BLaER1 (cell line): ENCODE results near the gene MRPL10.

Experiments
- H3K27ac ChIP-seq: shearing (Covaris generic); formaldehyde crosslinking; 2 replicates; pipeline ENCODE4 v1.8.1; 2022
- H3K27me3 ChIP-seq: shearing (Covaris generic); formaldehyde crosslinking; 2 replicates; pipeline ENCODE4 v1.8.1; 2022
- H3K36me3 ChIP-seq: shearing (Covaris generic); formaldehyde crosslinking; 2 replicates; pipeline ENCODE4 v1.8.1; 2022
- H3K4me1 ChIP-seq: shearing (Covaris generic); formaldehyde crosslinking; 2 replicates; pipeline ENCODE4 v1.8.1; 2022
- H3K4me2 ChIP-seq: shearing (Covaris generic); formaldehyde crosslinking; 2 replicates; pipeline ENCODE4 v1.8.1; 2022
- H3K4me3 ChIP-seq: shearing (Covaris generic); formaldehyde crosslinking; 2 replicates; pipeline ENCODE4 v1.8.1; 2022
- H3K9ac ChIP-seq: shearing (Covaris generic); formaldehyde crosslinking; 2 replicates; pipeline ENCODE4 v1.8.1; 2022
- H3K9me3 ChIP-seq: shearing (Covaris generic); formaldehyde crosslinking; 2 replicates; pipeline ENCODE4 v1.8.1; 2022
- H4K20me1 ChIP-seq: shearing (Covaris generic); formaldehyde crosslinking; 2 replicates; pipeline ENCODE4 v1.8.1; 2022
- Cebpa-rat ChIP-seq: shearing (Covaris generic); IDR thresholded peaks from 2 replicates; pipeline ENCODE4 v1.8.1; 2022

Gene MRPL10

GRCh38 chr17:47848198-47848513 lies 16.8 kb upstream of the MRPL10 start:
- Histone ChIP-seq H4K20me1 (peaks cover 46% of the 10 kb centered on the region), H3K36me3 (no peaks in the 10 kb centered on the region), H3K27me3 (peaks cover 94% of the 10 kb centered on the region), H3K4me2 (no peak overlapping the region), H3K9me3 (no peaks in the 10 kb centered on the region), H3K4me1 (peaks cover 5% of the 10 kb centered on the region), H3K9ac (no peak overlapping the region), H3K4me3 (no peak overlapping the region), H3K27ac (no peak overlapping the region)
- TF ChIP-seq Cebpa-rat, result no peak

GRCh38 chr17:47847341-47848197 lies 16.2 kb upstream of the MRPL10 start:
- no peaks in the 10 kb centered on the region for H3K36me3 ChIP-seq
- H4K20me1 ChIP-seq, result peaks cover 46% of the 10 kb centered on the region
- peaks cover 10% of the 10 kb centered on the region for H3K4me1 ChIP-seq
- H3K9ac ChIP-seq, result no peak overlapping the region
- H3K9me3 ChIP-seq, result no peaks in the 10 kb centered on the region
- H3K4me3 ChIP-seq, result no peak overlapping the region
- no peak overlapping the region for H3K27ac ChIP-seq
- no peak overlapping the region for H3K4me2 ChIP-seq
- TF ChIP-seq Cebpa-rat, result no peak
- peaks cover 89% of the 10 kb centered on the region for H3K27me3 ChIP-seq

- no peak for TF ChIP-seq Cebpa-rat
- Histone ChIP-seq H3K4me2 (no peak overlapping the region), H3K9me3 (no peaks in the 10 kb centered on the region), H3K9ac (no peak overlapping the region), H3K4me1 (peaks cover 15% of the 10 kb centered on the region), H3K27me3 (peaks cover 81% of the 10 kb centered on the region), H3K4me3 (no peak overlapping the region), H3K36me3 (no peaks in the 10 kb centered on the region), H3K27ac (no peak overlapping the region), H4K20me1 (peaks cover 42% of the 10 kb centered on the region)
These were observed 15.5 kb upstream of the MRPL10 start for GRCh38 chr17:47846716-47847340.

- no peak overlapping the region for H3K4me2 ChIP-seq
- peaks cover 70% of the 10 kb centered on the region for H3K27me3 ChIP-seq
- H3K4me1 ChIP-seq, result peaks cover 21% of the 10 kb centered on the region
- H3K9ac ChIP-seq, result no peak overlapping the region
- H3K36me3 ChIP-seq, result no peaks in the 10 kb centered on the region
- H3K4me3 ChIP-seq, result no peak overlapping the region
- H4K20me1 ChIP-seq, result peaks cover 35% of the 10 kb centered on the region
- H3K27ac ChIP-seq, result no peak overlapping the region
- TF ChIP-seq Cebpa-rat, result no peak
- H3K9me3 ChIP-seq, result no peaks in the 10 kb centered on the region
These were observed 14.4 kb upstream of the MRPL10 start for GRCh38 chr17:47845716-47846075.

- Histone ChIP-seq H3K27me3 (peaks cover 63% of the 10 kb centered on the region), H3K27ac (no peak overlapping the region), H3K9me3 (no peaks in the 10 kb centered on the region), H3K36me3 (no peaks in the 10 kb centered on the region), H4K20me1 (peaks cover 28% of the 10 kb centered on the region), H3K4me1 (peaks cover 28% of the 10 kb centered on the region), H3K4me3 (no peak overlapping the region), H3K9ac (no peak overlapping the region), H3K4me2 (no peak overlapping the region)
- TF ChIP-seq Cebpa-rat, result no peak
These were observed 13.7 kb upstream of the MRPL10 start for GRCh38 chr17:47844814-47845715.

- H3K27ac ChIP-seq, result no peak overlapping the region
- H3K4me1 ChIP-seq, result peaks cover 36% of the 10 kb centered on the region
- H3K27me3 ChIP-seq, result peaks cover 55% of the 10 kb centered on the region
These were observed 12.9 kb upstream of the MRPL10 start for GRCh38 chr17:47844227-47844626.

GRCh38 chr17:47843391-47843730 lies 12.0 kb upstream of the MRPL10 start:
- TF ChIP-seq Cebpa-rat, result no peak
- H3K4me1 ChIP-seq, result peaks cover 38% of the 10 kb centered on the region
- no peak overlapping the region for H3K9ac ChIP-seq
- H4K20me1 ChIP-seq, result peaks cover 19% of the 10 kb centered on the region; the same call in 1 of the 2 replicates
- H3K4me2 ChIP-seq, result peak overlapping the region; percentile 25; the same call in 1 of the 2 replicates
- peaks cover 46% of the 10 kb centered on the region for H3K27me3 ChIP-seq
- H3K27ac ChIP-seq, result no peak overlapping the region
- H3K9me3 ChIP-seq, result no peaks in the 10 kb centered on the region
- H3K36me3 ChIP-seq, result peaks cover 12% of the 10 kb centered on the region
- H3K4me3 ChIP-seq, result no peak overlapping the region

More at GRCh38 chr17:47844227-47844626, 12.9 kb upstream of the MRPL10 start:
- Histone ChIP-seq H3K4me2 (no peak overlapping the region), H3K9me3 (no peaks in the 10 kb centered on the region), H3K36me3 (peaks cover 4% of the 10 kb centered on the region), H3K9ac (no peak overlapping the region), H3K4me3 (no peak overlapping the region), H4K20me1 (peaks cover 20% of the 10 kb centered on the region; the same call in 1 of the 2 replicates)
- TF ChIP-seq Cebpa-rat, result no peak

- peak overlapping the region; percentile 84 for H3K9ac ChIP-seq
- H4K20me1 ChIP-seq, result peaks cover 8% of the 10 kb centered on the region; the same call in 1 of the 2 replicates
- H3K27ac ChIP-seq, result peak overlapping the region; percentile 79
- H3K4me2 ChIP-seq, result peak overlapping the region; percentile 86
- H3K4me1 ChIP-seq, result peaks cover 54% of the 10 kb centered on the region
- no peak for TF ChIP-seq Cebpa-rat
- peaks cover 30% of the 10 kb centered on the region for H3K27me3 ChIP-seq
- peaks cover 29% of the 10 kb centered on the region for H3K36me3 ChIP-seq
- H3K4me3 ChIP-seq, result peak overlapping the region; percentile 83
- H3K9me3 ChIP-seq, result no peaks in the 10 kb centered on the region
These were observed 10.3 kb upstream of the MRPL10 start for GRCh38 chr17:47841488-47842291.
